ENCODE data around the gene APOBEC4. TPM values are rescaled to one million over a fixed set of nuclear protein-coding genes. Genes with fewer than 3 reads are reported as not detected.

Gene APOBEC4
- total and polyA plus RNA-seq, 9 of the 15 experiments (the other 6 are each of a cell fraction or from before 2014, with no cell fraction given), result not detected

- 0 out of 2 replicates have a peak, but pooled peaks have one; percentile 32 for TF ChIP-seq MAFG (tag; conservative IDR thresholded peaks at IDR 0.05)
These were observed 18.6 kb downstream of the APOBEC4 start (continued) for GRCh38 chr1:183634429-183635065.

GRCh38 chr1:183633676-183634343 lies 19.3 kb downstream of the APOBEC4 start:
- Histone ChIP-seq H3K27ac (ENCODE audit: extremely low read depth, low read depth, low read length) (peak overlapping the region; percentile 23; the same call in 2 of the 3 replicates), H3K4me1 (replicated peaks in 1 of 2; ENCODE audit: control insufficient read depth in 2 of 2, insufficient read depth in 2 of 2, low read length in 2 of 2) (peaks cover 0 to 15% of the 10 kb centered on the region in 2 experiments; a peak in 4 of 5 replicates), H3K27me3 (ENCODE audit: control insufficient read depth in 2 of 2, insufficient read depth in 2 of 2, low read length in 2 of 2) (peaks cover 0 to 5% of the 10 kb centered on the region in 2 experiments; a peak in 1 of 5 replicates), H3K4me2 (ENCODE audit: insufficient read depth, low read length) (peak overlapping the region; percentile 90), H3K9ac (ENCODE audit: insufficient read depth in 1 of 2, low read depth in 2 of 2, low read length in 2 of 2) (peak overlapping the region in 1 of 2 experiments; percentile 79; a peak in 2 of 4 replicates), H4K20me1 (replicated peaks; ENCODE audit: control insufficient read depth, insufficient read depth, low read length) (no peaks in the 10 kb centered on the region), H2AFZ (ENCODE audit: low read depth, low read length) (peak overlapping the region; percentile 25), H3K4me3 (peak overlapping the region; percentile 77), H3K9me1 (ENCODE audit: control insufficient read depth, insufficient read depth, low read length) (no peaks in the 10 kb centered on the region), H3K9me3 (replicated peaks; ENCODE audit: control insufficient read depth, insufficient read depth, low read depth, low read length) (no peaks in the 10 kb centered on the region), H3K79me2 (ENCODE audit: control insufficient read depth, insufficient read depth, low read length) (peaks cover 39% of the 10 kb centered on the region), H3K36me3 (ENCODE audit: control insufficient read depth, insufficient read depth, low read length) (peaks cover 31% of the 10 kb centered on the region)
- BruUV-seq (replicated peaks), result no TSS peak
- FAIRE-seq (peak; percentile 69), DNase-seq (ENCODE audit: extremely low read depth in 1 of 4, low spot score in 3 of 4) (peak in 3 of 4 experiments; percentile 36 to 73 (median 60)), ATAC-seq (peak; percentile 46)
- intact Hi-C loops (cut with micrococcal nuclease) (loop anchor here (10.0 kb wide), 1 partner anchor 421 kb away; the partner anchor contains the start of gene TSEN15), in situ Hi-C loops (cut with MboI) (no loop called here)
- CTCF ChIA-PET (ENCODE audit: low intra/inter-chr PET ratio), result interaction anchor here (0.7 kb wide), 1 partner anchor 220 kb away, joined by 3 read pairs; no protein-coding TSS in a partner anchor
- 0% methylated on average over 1 of the region's 1 CpG for WGBS (ENCODE audit: insufficient coverage, low coverage, missing lambda C conversion rate)
- POLR2A ChIA-PET, result interaction anchor here (0.9 to 1.1 kb wide), 2 partner anchors 14 to 671 kb away, joined by 3 read pairs; no protein-coding TSS in a partner anchor
- TF ChIP-seq MLLT1 (IDR thresholded peaks at IDR 0.05), result peak in 1 of 2 experiments; percentile 34; a peak in 1 of 4 replicates
- 0 out of 2 replicates have a peak, but pooled peaks have one; percentile 33 for TF ChIP-seq ILF3 (IDR thresholded peaks at IDR 0.05; ENCODE audit: borderline replicate concordance)
- TF ChIP-seq MXI1 (IDR thresholded peaks at IDR 0.05; ENCODE audit: low read depth, low read length), result 0 out of 2 replicates have a peak, but pooled peaks have one; percentile 31
- peak; percentile 36; the same call in 1 of the 2 replicates for TF ChIP-seq MTA3 (IDR thresholded peaks at IDR 0.05; ENCODE audit: borderline replicate concordance)
- TF ChIP-seq RFX7 (CRISPR knock-in tag; IDR thresholded peaks at IDR 0.05), result no peak
- peak in 1 of 2 experiments; percentile 35; a peak in 1 of 4 replicates for TF ChIP-seq KDM1A (IDR thresholded peaks at IDR 0.05)
- peak; percentile 56 for TF ChIP-seq ZFP36 (IDR thresholded peaks at IDR 0.05; ENCODE audit: low read depth, low read length, partially characterized antibody)
- peak; percentile 59 for TF ChIP-seq ZNF644 (tag; IDR thresholded peaks at IDR 0.05; ENCODE audit: low read depth)
- no peak for TF ChIP-seq ZNF408 (CRISPR knock-in tag; IDR thresholded peaks at IDR 0.05; ENCODE audit: low read depth)
- 0 out of 2 replicates have a peak, but pooled peaks have one; percentile 33 for TF ChIP-seq HMBOX1 (IDR thresholded peaks at IDR 0.05)
- TF ChIP-seq ESRRA (IDR thresholded peaks at IDR 0.05; ENCODE audit: borderline replicate concordance, low read depth), result peak; percentile 60; the same call in 1 of the 2 replicates
- TF ChIP-seq ZFP1 (CRISPR knock-in tag; IDR thresholded peaks at IDR 0.05), result no peak
- 0 out of 2 replicates have a peak, but pooled peaks have one; percentile 37 for TF ChIP-seq NFATC3 (IDR thresholded peaks at IDR 0.05)
